K562 (cell line): Measurements from ENCODE around the gene RHBDD1. TPM values are rescaled to one million over a fixed set of nuclear protein-coding genes. Genes with fewer than 3 reads are reported as not detected.

Experiments used
- ATAC-seq: fragments of 200-7000 bp; cut with Tn5 transposase; 3 replicates; pipeline ENCODE4 v1.9.1; 2020; ENCODE audit warnings: moderate library complexity
- BruUV-seq: library from RNA; stranded (reverse); fragments of 400-500 nt; replicated peaks from 2 replicates; lab custom pipeline; 2021; lab: Mats Ljungman, UMichigan
- CTCF ChIA-PET: fragments of 300-600 bp; formaldehyde crosslinking; extraction: SDS; loops from one replicate; lab custom pipeline; 2021; ENCODE audit warnings: low intra/inter-chr PET ratio; lab: Yijun Ruan, JAX
- POLR2A ChIA-PET: fragments of 300-600, 350-650 bp; sonication (Branson Sonifier 250); formaldehyde crosslinking; extraction: SDS; loops from one replicate; lab custom pipeline; 2021; ENCODE audit warnings: antibody characterized with exemption, inconsistent platforms; lab: Yijun Ruan, JAX
- DNase-seq, 4 experiments: peaks; one replicate each; pipeline versions ENCODE4 v3.0.0 to v3.0.0-alpha.2; 2011 to 2018; ENCODE audit warnings: low spot score in 3 of 4, mixed read lengths in 3 of 4; ENCODE audit errors: extremely low read depth in 1 of 4
- FAIRE-seq: peaks from 2 replicates; lab custom pipeline; 2011; peaks lifted over from hg19 to GRCh38; lab: Jason Lieb, UNC
- H2AFZ ChIP-seq: 2 replicates; pipeline ENCODE4 v1.6.0; 2011; ENCODE audit warnings: low read depth, low read length, control low read depth, inconsistent platforms
- H3K27ac ChIP-seq: fragments of 200-600 bp; 3 replicates; pipeline ENCODE4 v1.8.0; 2011; ENCODE audit warnings: low read depth, mild to moderate bottlenecking, control low read depth, inconsistent platforms, low read length, moderate library complexity, mixed read lengths; ENCODE audit errors: extremely low read depth
- H3K27me3 ChIP-seq, 2 experiments: fragments of 300-600 bp in 1 of 2; 2 replicates in 1 of 2; 3 replicates in 1 of 2; pipeline versions ENCODE4 v1.6.0 to v1.8.0; 2011; ENCODE audit warnings: inconsistent platforms in 2 of 2, low read length in 2 of 2, mild to moderate bottlenecking in 1 of 2, mixed read lengths in 1 of 2, moderate library complexity in 1 of 2; ENCODE audit not compliant: control insufficient read depth in 2 of 2, insufficient read depth in 2 of 2
- H3K36me3 ChIP-seq: fragments of 300-600 bp; 3 replicates; pipeline ENCODE4 v1.8.0; 2011; ENCODE audit warnings: mild to moderate bottlenecking, low read length, inconsistent platforms; ENCODE audit not compliant: control insufficient read depth, insufficient read depth
- H3K4me1 ChIP-seq, 2 experiments: fragments of 200-600 bp in 1 of 2; replicated peaks in 1 of 2; 2 replicates in 1 of 2; 3 replicates in 1 of 2; pipeline versions ENCODE4 v1.5.1 to v1.8.0; 2011; ENCODE audit warnings: inconsistent platforms in 2 of 2, low read length in 2 of 2, mild to moderate bottlenecking in 1 of 2, mixed read lengths in 1 of 2, moderate library complexity in 1 of 2; ENCODE audit not compliant: control insufficient read depth in 2 of 2, insufficient read depth in 2 of 2
- H3K4me2 ChIP-seq: 2 replicates; pipeline ENCODE4 v1.6.1; 2011; ENCODE audit warnings: low read length, control low read depth, inconsistent platforms, mixed read lengths; ENCODE audit not compliant: insufficient read depth
- H3K4me3 ChIP-seq: fragments of 200-600 bp; sonication (generic), shearing (Covaris generic); 2 replicates; pipeline ENCODE4 v1.5.1; 2016; ENCODE audit warnings: control low read depth, inconsistent platforms
- H3K79me2 ChIP-seq: fragments of 200-600 bp; 3 replicates; pipeline ENCODE4 v1.8.0; 2011; ENCODE audit warnings: low read length, inconsistent platforms; ENCODE audit not compliant: control insufficient read depth, insufficient read depth
- H3K9ac ChIP-seq, 2 experiments: 2 replicates each; pipeline versions ENCODE4 v1.6.0 to v1.6.1; 2011; ENCODE audit warnings: low read depth in 2 of 2, low read length in 2 of 2, control low read depth in 1 of 2, inconsistent platforms in 1 of 2, mild to moderate bottlenecking in 1 of 2, mixed read lengths in 1 of 2; ENCODE audit not compliant: insufficient read depth in 1 of 2
- H3K9me1 ChIP-seq: one replicate; pipeline ENCODE4 v1.6.0; 2011; ENCODE audit warnings: inconsistent platforms, mild to moderate bottlenecking, low read length, moderate library complexity; ENCODE audit not compliant: control insufficient read depth, insufficient read depth
- H3K9me3 ChIP-seq: replicated peaks from 2 replicates; pipeline ENCODE4 v1.5.1; 2011; ENCODE audit warnings: low read depth, low read length, inconsistent platforms; ENCODE audit not compliant: control insufficient read depth, insufficient read depth
- H4K20me1 ChIP-seq: replicated peaks from 2 replicates; pipeline ENCODE4 v1.6.1; 2011; ENCODE audit warnings: low read length, inconsistent platforms, mixed read lengths; ENCODE audit not compliant: control insufficient read depth, insufficient read depth
- ATF7 ChIP-seq: fragments of 450-650 bp; IDR thresholded peaks from 2 replicates; pipeline ENCODE4 v1.7.1; 2014; ENCODE audit warnings: mild to moderate bottlenecking, moderate library complexity
- FIP1L1 ChIP-seq: fragments of 200-400 bp; formaldehyde crosslinking; IDR thresholded peaks from 2 replicates; pipeline ENCODE4 v1.6.1; 2018; ENCODE audit warnings: mild to moderate bottlenecking, low read depth, low read length; ENCODE audit not compliant: poor library complexity, severe bottlenecking
- HDAC6 ChIP-seq: IDR thresholded peaks from 2 replicates; pipeline ENCODE4 v1.6.1; 2012; ENCODE audit warnings: low read depth, mild to moderate bottlenecking, control low read depth, inconsistent platforms, low read length, moderate library complexity
- NFIC ChIP-seq: fragments of 450-650 bp; IDR thresholded peaks from 2 replicates; pipeline ENCODE4 v1.6.1; 2017; ENCODE audit warnings: mild to moderate bottlenecking, inconsistent platforms
- OTX1 ChIP-seq: fragments of 450-650 bp; formaldehyde crosslinking; IDR thresholded peaks from 2 replicates; pipeline ENCODE4 v1.4.0; 2022; ENCODE audit warnings: mild to moderate bottlenecking
- POU5F1 ChIP-seq: fragments of 150-350 bp; IDR thresholded peaks from 2 replicates; pipeline ENCODE4 v1.6.1; 2014; ENCODE audit warnings: borderline replicate concordance, low read length, low read depth, mild to moderate bottlenecking; ENCODE audit not compliant: partially characterized antibody
- WGBS: fragments of 100-300 bp; shearing (Covaris generic); methylation state at CpG from one replicate; pipeline ENCODE4 v1.1.6; 2016; ENCODE audit warnings: low coverage, mixed read lengths; ENCODE audit not compliant: insufficient coverage; ENCODE audit errors: missing lambda C conversion rate; 5-methylcytosine and 5-hydroxymethylcytosine counted together
- in situ Hi-C: fragments of 300-500 bp; cut with MboI; formaldehyde crosslinking; loops from 4 replicates; pipeline ENCODE4 v1.15.0; 2018; ENCODE audit warnings: inconsistent platforms, mixed read lengths
- intact Hi-C: fragments of 100-400 bp; cut with micrococcal nuclease; formaldehyde crosslinking; loops from 2 replicates; pipeline ENCODE4 v1.14.2; 2022
- polyA plus RNA-seq, 8 experiments: library from polyadenylated mRNA; depleted of rRNA in 4 of 8; stranded (reverse) in 5 of 8; unstranded in 3 of 8; fragments of >200 nt; fragmentation: Nextera tagmentation in 2 of 8; fragmentation: Illumina TruSeq in 1 of 8; extraction: Ambion mirVana in 2 of 8; extraction: Trizol in 1 of 8; gene quantifications; 2 replicates each; pipeline versions ENCODE4 v1.2.1 to v1.2.3, GENCODE V29; 2011 to 2014; ENCODE audit warnings: inconsistent platforms in 1 of 8, missing spikeins in 1 of 8
- total RNA-seq, 7 experiments: library from RNA; depleted of rRNA in 6 of 7; stranded (reverse); fragments of >200 nt in 6 of 7; fragmentation: Illumina TruSeq in 2 of 7; extraction: Trizol in 2 of 7; gene quantifications; 2 replicates each; pipeline versions ENCODE4 v1.2.1 to v1.2.3, GENCODE V29; 2011 to 2021; ENCODE audit warnings: low replicate concordance in 1 of 7
- TF ChIP-seq, protein P1 (sequence below): fragments of 450-650 bp; IDR thresholded peaks from 2 replicates; pipeline ENCODE4 v1.6.1; 2016; ENCODE audit warnings: antibody characterized with exemption

Gene RHBDD1
- total and polyA plus RNA-seq, 9 of the 15 experiments (the other 6 are each of a cell fraction or from before 2014, with no cell fraction given) = 4.8 to 34.8 (median 15.6) TPM

DNA sequence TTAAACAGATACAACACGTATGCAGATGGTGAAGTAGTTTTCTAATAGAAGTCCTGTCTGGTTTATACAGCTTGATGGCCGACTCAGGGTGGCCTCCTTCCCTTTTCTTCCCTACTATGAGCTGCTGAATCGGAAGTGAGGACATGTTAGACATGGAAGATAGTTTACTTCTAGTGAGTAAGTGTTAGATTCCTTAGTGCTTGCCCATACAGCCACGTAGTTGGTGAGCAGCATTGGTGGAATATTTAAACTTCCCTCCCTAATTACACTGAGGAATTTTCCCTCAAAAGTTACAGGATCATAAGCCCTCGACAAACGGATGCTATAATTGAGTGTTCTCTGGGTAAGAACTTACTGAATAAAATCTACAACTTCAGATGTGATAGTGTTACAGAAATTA, 52.1 kb downstream of the RHBDD1 start:
- Histone ChIP-seq H3K4me3 (no peak overlapping the region), H3K9me1 (no peaks in the 10 kb centered on the region), H3K9me3 (no peaks in the 10 kb centered on the region), H4K20me1 (no peaks in the 10 kb centered on the region), H3K79me2 (no peaks in the 10 kb centered on the region), H3K4me2 (no peak overlapping the region), H2AFZ (no peak overlapping the region), H3K9ac (no peak overlapping the region), H3K27ac (no peak overlapping the region)
- ChIA-PET POLR2A (no interaction called here), CTCF (no interaction called here)
- ATAC-seq = no peak
- in situ Hi-C loops (no loop called here), intact Hi-C loops (no loop called here)
- 84% methylated on average over 5 of the region's 6 CpGs for WGBS
- FAIRE-seq = no peak
- DNase-seq = no peak
- TF ChIP-seq NFIC (no peak), OTX1 (CRISPR knock-in tag) (no peak), FIP1L1 (no peak), HDAC6 (no peak), POU5F1 (no peak), ATF7 (no peak)
- TF ChIP-seq, all 486 proteins: peak for 0
- Histone ChIP-seq H3K36me3 (0 out of 3 replicates have a peak, but pooled peaks cover 2% of the 10 kb centered on the region), H3K4me1 (no peaks in the 10 kb centered on the region; a peak in 1 of 5 replicates), H3K27me3 (no peaks in the 10 kb centered on the region)
- BruUV-seq = no TSS peak

DNA sequence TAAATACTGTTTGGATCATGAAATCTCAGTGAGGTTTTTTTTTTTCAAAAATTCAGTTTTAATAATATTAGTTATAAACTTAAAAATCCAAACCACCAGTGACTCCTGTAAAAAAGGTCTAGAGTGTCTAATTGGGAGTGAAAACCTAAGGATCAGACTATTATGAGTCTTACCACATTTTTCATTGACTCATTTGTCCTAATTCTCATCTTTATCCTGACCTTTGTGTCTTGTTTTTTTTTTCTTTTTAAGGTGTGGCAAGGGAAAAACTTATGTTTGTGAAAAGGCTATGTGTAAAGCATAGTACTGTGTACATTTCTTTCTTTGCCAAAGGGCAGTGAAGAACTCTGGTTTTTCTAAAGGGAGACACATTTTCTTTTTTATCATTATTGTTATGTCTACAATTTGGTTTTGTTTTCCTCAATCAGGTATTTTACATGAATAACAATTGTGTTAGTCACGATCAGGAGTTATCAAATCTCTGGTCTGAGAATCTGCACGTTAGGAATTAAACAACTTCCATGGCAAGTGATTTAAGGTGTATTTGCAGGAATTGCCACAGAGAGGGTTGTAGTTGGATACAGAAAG, 52.6 kb downstream of the RHBDD1 start:
- Histone ChIP-seq H3K9me3 (no peaks in the 10 kb centered on the region), H3K4me3 (no peak overlapping the region), H3K4me1 (no peaks in the 10 kb centered on the region; a peak in 1 of 5 replicates), H3K9ac (no peak overlapping the region), H3K27ac (no peak overlapping the region), H3K36me3 (0 out of 3 replicates have a peak, but pooled peaks cover 2% of the 10 kb centered on the region), H2AFZ (no peak overlapping the region), H4K20me1 (no peaks in the 10 kb centered on the region), H3K9me1 (no peaks in the 10 kb centered on the region), H3K79me2 (no peaks in the 10 kb centered on the region), H3K4me2 (no peak overlapping the region), H3K27me3 (no peaks in the 10 kb centered on the region)
- FAIRE-seq (no peak), ATAC-seq (no peak), DNase-seq (no peak)
- CTCF ChIA-PET = no interaction called here
- BruUV-seq = no TSS peak
- in situ Hi-C loops (no loop called here), intact Hi-C loops (no loop called here)
- WGBS = 66% methylated on average over 2 of the region's 2 CpGs
- POLR2A ChIA-PET = no interaction called here
- TF ChIP-seq, protein P1, sequence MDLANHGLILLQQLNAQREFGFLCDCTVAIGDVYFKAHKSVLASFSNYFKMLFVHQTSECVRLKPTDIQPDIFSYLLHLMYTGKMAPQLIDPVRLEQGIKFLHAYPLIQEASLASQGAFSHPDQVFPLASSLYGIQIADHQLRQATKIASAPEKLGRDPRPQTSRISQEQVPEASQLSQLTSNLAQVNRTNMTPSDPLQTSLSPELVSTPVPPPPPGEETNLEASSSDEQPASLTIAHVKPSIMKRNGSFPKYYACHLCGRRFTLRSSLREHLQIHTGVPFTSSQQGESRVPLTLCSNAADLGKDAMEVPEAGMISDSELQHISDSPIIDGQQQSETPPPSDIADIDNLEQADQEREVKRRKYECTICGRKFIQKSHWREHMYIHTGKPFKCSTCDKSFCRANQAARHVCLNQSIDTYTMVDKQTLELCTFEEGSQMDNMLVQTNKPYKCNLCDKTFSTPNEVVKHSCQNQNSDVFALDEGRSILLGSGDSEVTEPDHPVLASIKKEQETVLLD = no peak
